Neural progenitor cell (in vitro differentiated cells): ENCODE data around the gene XPR1.
"Not testable (repeated sequence)": the region's sequence is repeated elsewhere in the genome, so short reads cannot be mapped to it uniquely, and the experiment has no call there.

Experiments
- EZH2phosphoT487 ChIP-seq: fragments of 200-600 bp; sonication (generic); IDR thresholded peaks from 2 replicates; pipeline ENCODE4 v1.6.1; 2017; ENCODE audit warnings: antibody characterized with exemption
- TF ChIP-seq, protein P1 (sequence below): fragments of 200-600 bp; sonication (generic); IDR thresholded peaks from 2 replicates; pipeline ENCODE4 v1.5.1; 2017; ENCODE audit warnings: antibody characterized with exemption, mild to moderate bottlenecking

DNA sequence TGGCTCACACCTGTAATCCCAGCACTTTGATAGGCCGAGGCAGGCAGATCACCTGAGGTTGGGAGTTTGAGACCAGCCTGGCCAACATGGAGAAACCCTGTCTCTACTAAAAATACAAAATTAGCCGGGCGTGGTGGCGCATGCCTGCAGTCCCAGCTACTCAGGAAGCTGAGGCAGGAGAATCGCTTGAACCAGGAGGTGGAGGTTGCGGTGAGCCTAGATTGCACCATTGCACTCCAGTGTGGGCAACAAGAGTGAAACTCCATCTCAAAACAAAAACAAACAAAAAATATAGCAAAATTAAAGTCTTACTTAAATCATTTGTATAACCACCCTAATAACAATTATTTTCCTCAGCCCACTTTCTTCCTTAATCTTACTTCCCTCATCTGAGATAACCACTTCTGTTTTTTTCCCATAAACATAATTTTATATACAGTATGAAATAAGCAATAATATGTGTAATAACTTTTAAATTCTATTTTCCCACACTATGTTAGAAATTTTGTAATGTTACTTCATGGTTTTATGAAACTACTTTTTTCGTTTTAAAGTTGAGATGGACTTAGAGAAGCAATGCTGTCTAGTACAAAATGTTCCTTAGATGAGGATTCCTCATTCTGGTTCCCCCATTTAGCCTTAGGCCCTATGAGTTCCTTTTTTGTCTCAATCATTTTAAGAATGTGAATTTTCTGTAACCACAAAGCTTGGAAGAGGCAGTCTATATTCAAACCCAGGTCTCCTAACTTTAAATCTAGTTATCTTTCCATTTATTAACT, 226.3 kb downstream of the XPR1 start:
- TF ChIP-seq, protein P1, sequence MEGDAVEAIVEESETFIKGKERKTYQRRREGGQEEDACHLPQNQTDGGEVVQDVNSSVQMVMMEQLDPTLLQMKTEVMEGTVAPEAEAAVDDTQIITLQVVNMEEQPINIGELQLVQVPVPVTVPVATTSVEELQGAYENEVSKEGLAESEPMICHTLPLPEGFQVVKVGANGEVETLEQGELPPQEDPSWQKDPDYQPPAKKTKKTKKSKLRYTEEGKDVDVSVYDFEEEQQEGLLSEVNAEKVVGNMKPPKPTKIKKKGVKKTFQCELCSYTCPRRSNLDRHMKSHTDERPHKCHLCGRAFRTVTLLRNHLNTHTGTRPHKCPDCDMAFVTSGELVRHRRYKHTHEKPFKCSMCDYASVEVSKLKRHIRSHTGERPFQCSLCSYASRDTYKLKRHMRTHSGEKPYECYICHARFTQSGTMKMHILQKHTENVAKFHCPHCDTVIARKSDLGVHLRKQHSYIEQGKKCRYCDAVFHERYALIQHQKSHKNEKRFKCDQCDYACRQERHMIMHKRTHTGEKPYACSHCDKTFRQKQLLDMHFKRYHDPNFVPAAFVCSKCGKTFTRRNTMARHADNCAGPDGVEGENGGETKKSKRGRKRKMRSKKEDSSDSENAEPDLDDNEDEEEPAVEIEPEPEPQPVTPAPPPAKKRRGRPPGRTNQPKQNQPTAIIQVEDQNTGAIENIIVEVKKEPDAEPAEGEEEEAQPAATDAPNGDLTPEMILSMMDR: not testable (repeated sequence)
- not testable (repeated sequence) for TF ChIP-seq EZH2phosphoT487
